AG04449 (cell line): ENCODE measurements around the gene SEMA4B.

Experiments used
- CTCF ChIA-PET: fragments of 350-600 bp; formaldehyde crosslinking; extraction: SDS; loops from one replicate; lab custom pipeline; 2021; ENCODE audit warnings: antibody characterized with exemption; lab: Yijun Ruan, JAX
- POLR2A ChIA-PET: fragments of 400-600, 350-600 bp; formaldehyde crosslinking; extraction: SDS; loops from one replicate; lab custom pipeline; 2020; ENCODE audit warnings: antibody characterized with exemption, inconsistent platforms; lab: Yijun Ruan, JAX
- DNase-seq: peaks from one replicate; pipeline ENCODE4 v3.0.0-alpha.2; 2010; ENCODE audit warnings: low read depth, low spot score
- H3K4me3 ChIP-seq: 2 replicates; pipeline ENCODE4 v1.5.1; 2011; ENCODE audit warnings: low read depth, mild to moderate bottlenecking, control low read depth, low read length
- TF ChIP-seq, protein P1 (sequence below): IDR thresholded peaks from one replicate; pipeline ENCODE4 v1.5.1; 2011; ENCODE audit warnings: mild to moderate bottlenecking, moderate library complexity, low read length, control low read depth, inconsistent platforms; ENCODE audit not compliant: insufficient read depth; ENCODE audit errors: missing control alignments

SEMA4B gene

DNA sequence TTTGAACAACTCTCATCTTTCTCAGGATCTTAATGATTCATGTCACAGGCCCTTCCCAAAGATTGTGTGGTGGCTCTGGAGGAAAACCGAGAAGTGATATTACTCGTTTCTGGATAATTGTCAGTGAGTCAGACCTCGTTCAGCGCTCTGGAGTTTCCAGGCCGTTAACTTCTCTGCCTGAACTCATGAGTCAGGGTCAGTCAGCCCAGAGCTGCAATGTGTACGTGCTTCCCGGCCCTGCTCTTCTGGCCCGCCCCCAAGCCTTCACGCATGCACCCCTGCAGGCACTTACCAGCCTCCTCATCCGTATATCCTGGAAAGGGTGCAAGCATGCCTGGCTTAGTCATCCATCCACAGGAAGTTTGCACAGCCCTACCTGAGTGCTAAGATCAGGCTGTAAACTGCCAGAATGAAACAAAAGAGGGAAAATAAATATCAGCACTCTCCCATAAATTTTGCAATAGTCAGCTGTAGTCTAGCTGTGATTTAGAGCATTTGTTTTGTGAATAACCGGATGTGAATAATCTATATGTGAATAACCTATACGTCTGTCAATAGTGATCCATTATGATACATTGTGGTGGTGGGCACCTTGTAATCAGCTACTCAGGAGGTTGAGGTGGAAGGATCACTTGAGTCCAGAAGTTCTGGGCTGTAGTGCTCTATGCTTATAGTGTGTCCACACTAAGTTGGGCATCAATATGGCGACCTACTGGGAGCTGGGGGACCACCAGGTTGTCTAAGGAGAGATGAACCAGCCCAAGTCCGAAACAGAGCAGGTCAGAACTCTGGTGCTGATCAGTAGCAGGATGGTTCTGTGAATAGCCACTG lies 35.3 kb upstream of the SEMA4B start:
- peak overlapping the region; percentile 8; the same call in 1 of the 2 replicates for H3K4me3 ChIP-seq
- DNase-seq, result peak; percentile 96
- TF ChIP-seq, protein P1, sequence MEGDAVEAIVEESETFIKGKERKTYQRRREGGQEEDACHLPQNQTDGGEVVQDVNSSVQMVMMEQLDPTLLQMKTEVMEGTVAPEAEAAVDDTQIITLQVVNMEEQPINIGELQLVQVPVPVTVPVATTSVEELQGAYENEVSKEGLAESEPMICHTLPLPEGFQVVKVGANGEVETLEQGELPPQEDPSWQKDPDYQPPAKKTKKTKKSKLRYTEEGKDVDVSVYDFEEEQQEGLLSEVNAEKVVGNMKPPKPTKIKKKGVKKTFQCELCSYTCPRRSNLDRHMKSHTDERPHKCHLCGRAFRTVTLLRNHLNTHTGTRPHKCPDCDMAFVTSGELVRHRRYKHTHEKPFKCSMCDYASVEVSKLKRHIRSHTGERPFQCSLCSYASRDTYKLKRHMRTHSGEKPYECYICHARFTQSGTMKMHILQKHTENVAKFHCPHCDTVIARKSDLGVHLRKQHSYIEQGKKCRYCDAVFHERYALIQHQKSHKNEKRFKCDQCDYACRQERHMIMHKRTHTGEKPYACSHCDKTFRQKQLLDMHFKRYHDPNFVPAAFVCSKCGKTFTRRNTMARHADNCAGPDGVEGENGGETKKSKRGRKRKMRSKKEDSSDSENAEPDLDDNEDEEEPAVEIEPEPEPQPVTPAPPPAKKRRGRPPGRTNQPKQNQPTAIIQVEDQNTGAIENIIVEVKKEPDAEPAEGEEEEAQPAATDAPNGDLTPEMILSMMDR, result no peak
- POLR2A ChIA-PET, result interaction anchor here (1.1 to 1.2 kb wide), 2 partner anchors 60 to 386 kb away, joined by 3 read pairs; no protein-coding TSS in a partner anchor
- CTCF ChIA-PET, result interaction anchor here (1.0 to 1.2 kb wide), 2 partner anchors 68 to 80 kb away, joined by 3 read pairs; partner anchors contain the start of genes CIB1 and GDPGP1

DNA sequence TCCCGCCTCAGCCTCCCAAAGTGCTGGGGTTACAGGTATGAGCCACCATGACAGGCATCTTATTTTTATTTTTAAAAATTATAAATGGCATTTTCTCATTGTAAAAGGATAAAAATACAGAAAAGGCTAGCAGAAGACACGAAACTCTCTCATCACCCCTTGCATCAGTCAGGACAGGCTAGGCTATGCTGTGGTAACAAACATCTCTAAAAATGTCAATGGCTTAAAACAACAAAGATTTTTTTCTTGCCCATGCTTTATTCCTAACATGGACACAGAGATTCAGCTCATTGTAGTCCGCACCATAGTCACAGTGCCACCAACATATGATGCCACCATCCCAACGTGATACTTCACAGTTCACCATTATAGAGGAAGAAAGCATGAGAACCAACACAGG lies 34.0 kb upstream of the SEMA4B start:
- no peak overlapping the region for H3K4me3 ChIP-seq
- TF ChIP-seq, protein P1, result no peak
- ChIA-PET POLR2A (no interaction called here), CTCF (no interaction called here)
- no peak for DNase-seq

DNA sequence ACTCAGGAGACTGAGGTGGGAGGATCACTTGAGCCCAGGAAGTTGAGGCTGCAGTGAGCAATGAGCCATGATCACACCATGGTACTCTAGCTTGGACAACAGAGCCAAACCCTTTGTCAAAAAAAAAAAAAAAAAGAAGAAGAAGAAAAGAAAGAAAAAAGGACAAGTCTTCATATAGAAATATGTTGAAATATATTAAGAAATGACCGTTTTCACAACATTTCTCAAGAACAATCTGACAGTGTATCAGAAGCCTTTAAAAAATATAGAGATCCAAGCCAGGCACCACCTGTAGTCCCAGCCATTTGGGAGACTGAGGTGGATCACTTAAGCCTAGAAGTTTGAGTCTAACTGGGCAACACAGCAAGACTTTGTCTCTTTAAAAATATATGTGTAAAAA lies 29.5 kb upstream of the SEMA4B start:
- TF ChIP-seq, protein P1, result no peak
- POLR2A ChIA-PET, result interaction anchor here (0.7 kb wide), 1 partner anchor 71 kb away, joined by 3 read pairs; no protein-coding TSS in a partner anchor
- CTCF ChIA-PET, result interaction anchor here (1.0 to 1.4 kb wide), 4 partner anchors 13 to 50 kb away, joined by 3 to 4 read pairs (median 3); partner anchors contain the start of gene SEMA4B
- H3K4me3 ChIP-seq, result no peak overlapping the region
- no peak for DNase-seq

DNA sequence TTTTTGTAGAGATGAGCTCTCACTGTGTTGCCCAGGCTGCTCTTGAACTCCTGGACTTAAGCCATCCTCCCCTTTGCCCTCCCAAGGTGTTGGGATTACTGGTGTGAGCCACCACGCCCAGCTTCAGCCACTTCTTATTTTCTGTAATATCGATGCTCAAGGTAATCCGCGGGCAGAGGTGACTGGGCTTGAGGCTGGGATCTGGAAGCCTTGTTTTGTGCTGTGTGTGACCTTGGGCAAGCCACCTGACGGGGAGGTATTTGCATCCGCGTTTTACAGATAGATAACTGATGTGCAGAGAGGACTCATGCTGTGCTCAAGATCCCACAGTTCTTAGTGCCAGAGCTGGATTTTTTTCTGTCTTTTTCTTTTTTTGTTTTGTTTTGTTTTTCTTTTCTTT lies 27.8 kb upstream of the SEMA4B start:
- DNase-seq, result no peak
- TF ChIP-seq, protein P1, result no peak
- POLR2A ChIA-PET, result no interaction called here
- no peak overlapping the region for H3K4me3 ChIP-seq
- CTCF ChIA-PET, result interaction anchor here (1.4 kb wide), 1 partner anchor 11 kb away, joined by 3 read pairs; no protein-coding TSS in a partner anchor

DNA sequence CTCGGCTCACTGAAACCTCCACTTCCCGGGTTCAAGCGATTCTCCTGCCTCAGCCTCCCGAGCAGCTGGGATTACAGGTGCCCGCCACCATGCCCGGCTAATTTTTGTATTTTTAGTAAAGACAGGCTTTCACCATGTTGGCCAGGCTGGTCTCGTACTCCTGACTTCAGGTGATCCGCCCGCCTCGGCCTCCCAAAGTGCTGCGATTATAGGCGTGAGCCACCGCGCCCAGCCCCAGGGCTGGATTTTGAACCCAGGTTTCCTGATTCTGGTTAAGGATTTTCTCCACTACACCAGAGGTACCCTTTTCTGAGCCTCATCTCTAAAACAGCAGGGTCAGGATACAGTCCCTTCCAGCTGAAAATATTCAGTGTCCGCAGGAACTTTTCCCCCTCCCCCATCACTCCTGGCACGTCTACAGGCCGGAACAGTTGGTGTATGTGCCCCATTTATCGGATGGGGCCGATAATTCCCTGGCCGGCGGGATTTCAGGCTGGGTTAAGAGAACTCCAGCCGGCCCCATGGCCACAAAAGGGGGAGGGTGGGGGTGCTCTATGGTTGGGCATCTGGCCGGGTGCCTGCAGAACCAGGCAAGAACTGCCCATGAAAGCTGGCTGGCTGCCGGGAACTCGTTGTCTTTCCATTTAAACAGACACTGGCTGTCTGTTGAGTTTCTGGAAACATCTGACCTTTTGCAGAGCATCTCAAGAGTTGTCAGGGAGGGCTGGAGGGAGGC lies 26.8 kb upstream of the SEMA4B start:
- TF ChIP-seq, protein P1, result no peak
- POLR2A ChIA-PET, result no interaction called here
- CTCF ChIA-PET, result no interaction called here

DNA sequence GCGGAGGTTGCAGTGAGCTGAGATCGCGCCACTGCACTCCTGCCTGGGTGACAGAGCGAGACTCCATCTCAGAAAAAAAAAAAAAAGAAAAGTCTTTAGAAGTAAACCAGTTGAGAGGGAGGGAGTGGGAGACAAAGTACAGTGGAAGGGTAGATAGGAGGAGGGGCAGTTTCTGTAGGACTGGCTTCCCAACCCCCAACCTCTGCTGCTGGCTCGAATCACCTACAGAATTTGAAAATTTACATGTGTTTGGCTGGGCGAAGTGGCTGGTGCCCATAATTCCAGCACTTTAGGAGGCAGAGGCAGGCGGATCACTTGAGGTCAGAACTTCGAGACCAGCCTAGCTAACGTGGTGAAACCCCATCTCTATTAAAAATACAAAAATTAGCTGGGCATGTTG lies 24.1 kb upstream of the SEMA4B start:
- H3K4me3 ChIP-seq, result no peak overlapping the region
- ChIA-PET POLR2A (no interaction called here), CTCF (interaction anchor here (1.0 kb wide), 1 partner anchor 42 kb away, joined by 3 read pairs; no protein-coding TSS in a partner anchor)
- no peak for DNase-seq
- TF ChIP-seq, protein P1, result no peak

More for the DNA sequence above, 26.8 kb upstream of the SEMA4B start:
- DNase-seq, result no peak
- H3K4me3 ChIP-seq, result no peak overlapping the region
